Body of pancreas (tissue), 4 donors: ENCODE data around the gene ARHGEF40.

ENCODE experiments used
- POLR2A ChIP-seq, 3 donors: fragments of 450-650 bp; IDR thresholded peaks; one replicate each; pipeline ENCODE4 v1.6.1; 2016; ENCODE audit warnings: antibody characterized with exemption in 3 of 3, mild to moderate bottlenecking in 2 of 3
- TF ChIP-seq, protein P1 (sequence below), 7 experiments: fragments of 450-650 bp in 4 of 7; fragments of 200-600 bp in 3 of 7; sonication (generic) in 3 of 7; IDR thresholded peaks; one replicate each; pipeline ENCODE4 v1.5.1; 2016 to 2019; ENCODE audit warnings: antibody characterized with exemption in 7 of 7

GRCh38 chr14:21086908-21087293 lies 16.8 kb downstream of the ARHGEF40 start:
- TF ChIP-seq, protein P1, sequence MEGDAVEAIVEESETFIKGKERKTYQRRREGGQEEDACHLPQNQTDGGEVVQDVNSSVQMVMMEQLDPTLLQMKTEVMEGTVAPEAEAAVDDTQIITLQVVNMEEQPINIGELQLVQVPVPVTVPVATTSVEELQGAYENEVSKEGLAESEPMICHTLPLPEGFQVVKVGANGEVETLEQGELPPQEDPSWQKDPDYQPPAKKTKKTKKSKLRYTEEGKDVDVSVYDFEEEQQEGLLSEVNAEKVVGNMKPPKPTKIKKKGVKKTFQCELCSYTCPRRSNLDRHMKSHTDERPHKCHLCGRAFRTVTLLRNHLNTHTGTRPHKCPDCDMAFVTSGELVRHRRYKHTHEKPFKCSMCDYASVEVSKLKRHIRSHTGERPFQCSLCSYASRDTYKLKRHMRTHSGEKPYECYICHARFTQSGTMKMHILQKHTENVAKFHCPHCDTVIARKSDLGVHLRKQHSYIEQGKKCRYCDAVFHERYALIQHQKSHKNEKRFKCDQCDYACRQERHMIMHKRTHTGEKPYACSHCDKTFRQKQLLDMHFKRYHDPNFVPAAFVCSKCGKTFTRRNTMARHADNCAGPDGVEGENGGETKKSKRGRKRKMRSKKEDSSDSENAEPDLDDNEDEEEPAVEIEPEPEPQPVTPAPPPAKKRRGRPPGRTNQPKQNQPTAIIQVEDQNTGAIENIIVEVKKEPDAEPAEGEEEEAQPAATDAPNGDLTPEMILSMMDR (IDR thresholded peaks at IDR 0.05) = no peak
- TF ChIP-seq POLR2A (IDR thresholded peaks at IDR 0.05) = no peak
